Measurements from ENCODE around the gene MYT1.

Gene MYT1

DNA sequence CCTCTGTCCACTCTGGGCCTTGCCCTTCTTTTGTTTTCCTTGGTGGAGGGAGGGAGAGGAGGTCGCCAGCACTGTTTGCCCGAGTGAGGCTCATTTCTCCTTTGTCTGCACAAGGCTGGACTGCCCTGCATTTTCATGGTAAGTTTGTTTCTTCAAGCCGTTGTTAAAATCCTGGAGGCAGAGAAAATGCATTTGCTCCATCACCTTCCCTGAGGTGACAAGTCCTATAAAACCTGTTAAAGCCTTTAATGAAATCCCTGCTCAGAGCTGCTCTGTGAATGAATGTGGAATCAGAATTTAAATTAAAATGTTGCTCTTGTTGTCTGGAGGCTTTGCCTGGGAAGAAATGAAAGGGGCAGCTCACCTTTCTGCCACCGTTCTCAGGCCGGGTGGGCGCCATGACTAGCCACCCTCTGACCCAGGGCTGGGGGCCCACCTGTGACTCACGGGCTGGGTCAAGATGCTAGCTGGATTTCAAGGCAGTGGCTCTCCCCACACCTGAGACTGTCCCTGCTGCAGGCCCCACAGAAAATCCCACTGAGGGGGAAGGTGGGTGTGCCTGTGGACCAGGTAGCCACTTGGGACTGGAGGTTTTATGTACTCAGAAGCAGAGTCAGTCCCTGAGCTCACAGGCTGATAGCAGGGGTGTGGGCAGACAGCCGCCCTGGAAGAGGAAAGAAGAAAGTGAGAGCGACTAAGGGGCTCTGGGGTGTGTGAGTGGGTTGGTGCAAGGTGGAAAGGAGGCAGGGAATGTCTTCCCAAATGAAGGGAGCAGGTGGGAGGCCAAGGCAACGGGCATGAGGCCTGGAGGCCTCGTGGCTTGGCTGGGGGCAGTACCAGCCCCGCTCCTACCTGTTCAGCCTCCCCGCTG is 24.0 kb upstream of the MYT1 start:
- no peak for DNase-seq (ENCODE audit: low read depth)

- DNase-seq (ENCODE audit: low read depth) = no peak
Measured at GRCh38 chr20:64140956-64141355, 23.3 kb upstream of the MYT1 start.

DNA sequence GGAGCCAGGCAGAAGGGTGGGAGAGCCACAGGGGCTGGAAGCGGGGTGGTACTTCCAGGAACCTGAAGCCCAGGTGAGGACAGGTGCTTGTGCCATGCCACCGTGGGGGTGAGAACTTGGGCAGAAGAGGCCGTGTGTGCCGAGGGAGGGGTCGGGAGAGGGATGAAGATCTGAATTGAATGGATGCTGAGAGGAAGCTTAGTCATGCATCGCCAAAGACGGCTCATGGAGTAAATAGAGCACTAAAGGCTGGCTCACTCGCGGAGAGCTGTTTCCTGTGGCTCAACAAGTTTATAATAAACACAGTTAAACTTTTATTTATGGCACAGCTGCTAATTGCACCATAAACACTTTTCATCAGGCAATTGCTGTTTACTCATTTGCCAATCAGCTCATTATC is 21.7 kb upstream of the MYT1 start:
- DNase-seq (ENCODE audit: low read depth) = no peak

DNA sequence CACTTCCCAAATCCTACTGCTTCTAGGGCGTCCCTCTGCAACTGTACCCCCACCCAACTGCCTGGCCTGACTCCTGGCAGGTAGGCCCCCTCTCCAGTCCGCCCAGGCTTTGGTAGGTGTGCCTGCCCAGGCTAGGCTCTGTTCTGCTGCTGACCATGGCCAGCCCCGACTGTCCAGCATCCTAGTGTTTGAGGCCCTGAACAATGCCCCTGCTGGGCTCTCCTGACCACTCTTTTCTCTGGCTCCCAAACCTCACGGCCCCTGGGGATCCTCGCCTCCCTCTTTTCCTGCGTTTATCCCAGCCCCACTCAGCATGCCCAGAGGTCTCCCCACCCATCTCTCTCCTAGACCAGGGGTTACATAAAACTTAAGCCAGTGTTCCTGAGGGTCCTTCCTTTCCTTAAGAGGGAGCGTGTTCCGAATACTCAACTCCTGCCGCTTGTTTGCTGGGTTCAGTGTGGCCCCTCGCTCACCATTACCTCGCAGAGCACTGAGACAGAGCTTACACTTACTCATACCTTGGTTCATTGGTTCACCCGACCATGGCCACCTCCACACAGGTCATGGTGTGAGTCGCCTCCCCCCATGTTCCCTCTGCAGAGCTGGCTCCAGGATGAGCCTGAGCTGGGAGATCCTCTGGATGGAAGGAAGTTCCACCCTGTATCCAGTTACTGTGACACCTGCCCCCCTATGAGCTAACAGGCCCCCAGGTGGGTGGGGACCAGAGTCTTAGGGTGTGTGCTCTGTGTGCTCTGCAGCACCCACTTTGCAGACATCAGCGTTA is 21.0 kb upstream of the MYT1 start:
- DNase-seq (ENCODE audit: low read depth) = no peak

- no peak for DNase-seq (ENCODE audit: low read depth)
Measured at GRCh38 chr20:64144144-64144912, 19.9 kb upstream of the MYT1 start.

- DNase-seq (ENCODE audit: low read depth) = peak; percentile 11
Measured at GRCh38 chr20:64145458-64146300, 18.6 kb upstream of the MYT1 start.

DNA sequence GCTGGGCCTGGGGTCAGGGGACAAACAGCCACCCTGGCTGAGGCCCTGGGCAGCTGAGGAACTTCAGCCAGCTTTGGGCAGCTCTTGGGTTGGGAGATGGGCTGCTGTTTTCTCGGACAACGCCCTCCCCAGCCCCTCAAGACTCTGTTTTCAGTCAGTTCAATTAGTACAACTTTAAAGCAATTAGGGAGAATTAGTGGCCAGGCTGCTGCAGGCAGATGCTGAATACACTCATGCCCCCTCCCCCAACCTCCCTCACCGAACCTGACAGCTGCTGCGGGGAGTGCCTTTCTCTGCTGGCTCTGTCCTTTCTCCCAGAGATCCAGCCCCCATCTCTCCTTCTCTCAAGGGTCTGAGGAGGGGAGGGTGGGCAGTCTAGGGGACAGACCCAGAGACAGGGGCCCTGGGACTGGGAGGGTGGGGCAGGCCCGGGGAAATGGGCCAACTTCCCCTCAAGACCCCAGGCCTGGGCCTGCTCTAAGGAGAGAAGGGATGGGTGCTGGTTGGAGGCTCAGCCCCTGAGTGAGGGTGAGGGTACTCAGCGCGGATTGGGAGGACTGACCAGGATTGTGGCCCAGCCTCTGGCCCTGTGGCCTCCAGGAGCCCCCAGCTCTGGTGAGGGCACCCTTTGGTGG is 17.8 kb upstream of the MYT1 start:
- no peak for DNase-seq (ENCODE audit: low read depth)

- no peak for DNase-seq (ENCODE audit: low read depth)
Measured at GRCh38 chr20:64146936-64147477, 17.2 kb upstream of the MYT1 start.

- no peak for DNase-seq (ENCODE audit: low read depth)
Measured at GRCh38 chr20:64148581-64148980, 15.7 kb upstream of the MYT1 start.

GRCh38 chr20:64149141-64149540 is 15.1 kb upstream of the MYT1 start:
- no peak for DNase-seq (ENCODE audit: low read depth)

- no peak for DNase-seq (ENCODE audit: low read depth)
Measured at GRCh38 chr20:64149809-64150560, 14.3 kb upstream of the MYT1 start.

DNA sequence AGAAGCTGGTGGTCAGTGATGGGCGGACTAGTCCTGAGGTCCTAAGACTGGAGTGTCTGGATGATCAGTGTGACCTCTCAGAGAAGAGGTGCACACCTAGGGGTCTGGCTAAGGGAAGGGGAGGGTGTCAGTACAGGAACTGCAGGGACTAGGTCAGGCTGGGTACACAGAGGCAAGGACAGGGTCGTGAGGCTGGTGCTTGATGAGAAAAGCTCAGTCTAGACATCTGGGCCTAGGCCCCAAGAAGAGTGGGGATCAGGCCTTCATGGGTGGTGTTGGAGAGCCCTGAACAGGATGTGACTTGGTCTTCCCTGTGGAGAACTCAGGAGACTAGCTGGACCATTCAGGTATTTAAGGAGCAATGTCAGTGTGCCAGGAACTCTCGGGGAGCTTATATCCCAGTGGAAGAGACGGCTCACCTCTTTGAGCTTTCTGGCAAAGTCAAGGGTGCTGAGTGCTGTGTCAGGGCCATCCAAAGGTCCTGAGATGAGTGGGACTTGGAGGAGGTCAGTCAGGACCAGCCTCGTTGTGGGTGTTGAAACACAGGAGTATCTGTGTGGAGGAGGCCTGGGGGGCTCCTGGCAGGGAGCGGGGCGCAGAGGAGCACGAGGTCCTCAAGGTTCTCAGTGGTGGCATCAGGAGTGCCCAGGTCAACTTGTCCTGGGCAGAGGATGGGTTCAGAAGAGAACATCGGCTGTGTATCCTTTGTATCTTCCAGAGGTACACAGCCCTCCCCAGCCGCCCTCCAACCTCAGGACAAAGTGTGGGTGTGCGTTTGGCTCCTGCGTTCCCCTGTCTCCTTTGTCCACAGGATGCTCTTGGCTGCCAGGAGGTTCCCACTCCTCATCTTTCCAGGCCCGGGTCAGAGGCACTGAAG is 13.3 kb upstream of the MYT1 start:
- no peak for DNase-seq (ENCODE audit: low read depth)

DNA sequence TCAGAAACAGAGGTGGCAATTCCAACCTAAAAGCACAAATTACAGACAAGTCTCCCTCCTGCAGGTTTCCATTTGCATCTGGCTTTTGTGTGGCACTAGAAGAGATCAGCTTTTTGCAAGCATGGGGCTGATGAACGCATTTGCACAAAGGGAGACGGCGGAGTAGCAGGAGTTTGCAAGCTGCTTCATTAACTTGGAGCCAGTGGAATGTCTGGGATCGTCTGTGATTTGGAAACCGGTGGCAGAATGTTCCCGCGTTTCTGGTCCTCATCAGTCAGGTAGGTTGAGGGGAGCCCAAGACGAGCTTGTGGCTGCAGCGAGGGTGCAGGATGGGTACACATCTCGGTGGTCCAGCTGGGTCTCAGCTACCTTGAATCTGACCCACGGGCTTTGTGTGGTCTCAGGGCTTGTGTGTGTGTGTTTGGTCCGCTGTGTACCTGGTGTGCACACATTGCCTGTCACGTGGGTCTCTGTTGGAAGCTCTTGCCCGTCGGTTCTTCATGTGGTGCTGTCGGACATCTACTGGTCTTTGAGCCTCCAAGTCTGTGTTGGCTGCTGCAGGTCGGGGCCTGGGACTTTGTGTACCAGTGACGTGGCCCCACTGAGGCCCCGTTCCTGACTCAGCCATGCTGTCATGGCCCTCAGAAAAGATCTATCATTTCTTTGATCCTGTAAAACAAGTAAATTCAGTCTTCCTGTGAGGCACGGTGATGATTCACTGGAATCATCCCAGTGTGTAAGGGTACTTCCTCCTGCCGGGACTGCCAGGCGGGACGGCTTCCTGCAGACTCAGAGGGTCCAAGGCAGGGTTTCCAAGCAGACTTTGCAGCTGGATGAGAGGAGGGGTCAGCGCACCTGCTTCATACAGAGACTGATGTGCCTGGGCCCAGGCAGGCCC is 12.4 kb upstream of the MYT1 start:
- DNase-seq (ENCODE audit: low read depth) = no peak

- no peak for DNase-seq (ENCODE audit: low read depth)
Measured at GRCh38 chr20:64152906-64153305, 11.3 kb upstream of the MYT1 start.

DNA sequence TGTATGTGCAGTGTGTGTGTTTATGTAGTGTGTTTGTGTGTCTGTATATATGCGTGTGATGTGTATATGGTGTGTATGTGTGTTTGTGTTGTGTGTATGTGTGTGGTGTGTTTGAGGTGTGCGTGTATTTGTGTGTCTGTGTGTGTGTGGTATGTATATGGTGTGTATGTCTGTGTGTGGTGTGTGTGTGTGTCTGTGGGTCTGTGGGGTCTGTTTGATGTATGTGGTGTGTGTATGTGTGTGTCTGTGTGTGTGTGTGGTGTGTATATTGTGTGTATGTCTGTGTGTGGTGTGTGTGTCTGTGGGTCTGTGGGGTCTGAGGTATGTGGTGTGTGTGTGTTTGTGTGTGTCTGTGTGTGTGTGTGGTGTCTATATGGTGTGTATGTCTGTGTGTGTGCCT is 10.8 kb upstream of the MYT1 start:
- no peak for DNase-seq (ENCODE audit: low read depth)

GRCh38 chr20:64153861-64154589 is 10.2 kb upstream of the MYT1 start:
- DNase-seq (ENCODE audit: low read depth) = no peak

DNA sequence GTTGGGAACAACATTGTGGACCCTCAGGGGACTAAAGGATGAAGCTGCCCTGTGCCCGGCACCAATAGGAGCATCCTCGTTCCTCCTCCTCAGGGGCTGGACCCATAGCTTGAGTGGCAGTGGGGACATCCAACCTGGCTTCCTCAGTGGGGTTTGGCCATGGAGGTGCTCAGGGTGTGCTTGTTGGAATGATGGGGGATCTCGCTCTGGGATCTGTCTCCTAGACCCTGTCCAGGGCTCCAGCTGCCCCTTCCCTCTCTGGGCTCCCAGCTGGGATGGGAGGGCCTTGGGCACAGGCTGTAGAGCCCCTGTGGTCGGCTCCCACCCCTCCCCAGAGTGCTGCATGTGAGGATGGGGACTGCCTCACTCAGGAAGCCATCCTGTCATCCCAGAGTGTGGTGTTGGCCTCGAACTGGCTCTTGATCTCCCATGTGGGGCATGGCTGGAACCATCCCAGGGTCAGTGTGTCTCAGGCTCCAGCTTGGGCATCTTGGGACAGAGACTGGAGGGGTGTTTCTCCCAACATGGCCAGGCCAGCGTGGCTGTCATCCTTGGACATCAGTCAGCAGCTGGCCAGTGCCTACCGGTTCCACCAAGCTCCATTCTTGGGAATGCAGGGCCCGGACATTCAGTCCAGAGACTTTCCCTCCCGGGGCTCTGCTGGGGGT is 9.5 kb upstream of the MYT1 start:
- DNase-seq (ENCODE audit: low read depth) = no peak
